KBM-7 (cell line): ENCODE data around the gene PRR5.

Source experiments
- DNase-seq: peaks from one replicate; pipeline ENCODE4 v3.0.0-alpha.2; 2015
- in situ Hi-C: fragments of 300-500 bp; cut with MboI; formaldehyde crosslinking; loops from 2 replicates; pipeline ENCODE4 v1.14.3; 2020; ENCODE audit warnings: low sequenced_read_pairs, low pct_unique_long_range_greater_than_20kb, mixed read lengths

Gene PRR5

GRCh38 chr22:44689173-44689572, 12.8 kb upstream of the PRR5 start:
- in situ Hi-C loops = no loop called here
- no peak for DNase-seq

- in situ Hi-C loops = no loop called here
- no peak for DNase-seq
Observed at GRCh38 chr22:44689915-44690524, 12.0 kb upstream of the PRR5 start.

- in situ Hi-C loops = no loop called here
Observed at GRCh38 chr22:44691796-44692661, 10.0 kb upstream of the PRR5 start.

GRCh38 chr22:44692662-44693007, 9.4 kb upstream of the PRR5 start:
- in situ Hi-C loops = no loop called here
- no peak for DNase-seq

More at GRCh38 chr22:44691796-44692661, 10.0 kb upstream of the PRR5 start:
- peak; percentile 50 for DNase-seq

GRCh38 chr22:44693145-44693544, 8.9 kb upstream of the PRR5 start:
- no peak for DNase-seq
- in situ Hi-C loops = no loop called here

- in situ Hi-C loops = no loop called here
- DNase-seq = no peak
Observed at GRCh38 chr22:44693756-44694155, 8.2 kb upstream of the PRR5 start.

- DNase-seq = peak; percentile 81
- in situ Hi-C loops = no loop called here
Observed at GRCh38 chr22:44697423-44698141, 4.4 kb upstream of the PRR5 start.

- no peak for DNase-seq
- in situ Hi-C loops = no loop called here
Observed at GRCh38 chr22:44698531-44699421, 3.2 kb upstream of the PRR5 start.

GRCh38 chr22:44700456-44700855, 1.5 kb upstream of the PRR5 start:
- in situ Hi-C loops = no loop called here
- no peak for DNase-seq

GRCh38 chr22:44701187-44701790, 715 bp upstream of the PRR5 start:
- DNase-seq = no peak
- in situ Hi-C loops = no loop called here

GRCh38 chr22:44702479-44703198, 635 bp downstream of the PRR5 start:
- DNase-seq = peak; percentile 57
- in situ Hi-C loops = no loop called here

- in situ Hi-C loops = no loop called here
- DNase-seq = no peak
Observed at GRCh38 chr22:44703255-44703870, 1.4 kb downstream of the PRR5 start.

- in situ Hi-C loops = no loop called here
- no peak for DNase-seq
Observed at GRCh38 chr22:44704159-44705021, 2.4 kb downstream of the PRR5 start.

- in situ Hi-C loops = no loop called here
- no peak for DNase-seq
Observed at GRCh38 chr22:44705022-44705297, 3.0 kb downstream of the PRR5 start.

GRCh38 chr22:44706488-44706887, 4.5 kb downstream of the PRR5 start:
- no peak for DNase-seq
- in situ Hi-C loops = no loop called here

- in situ Hi-C loops = no loop called here
- DNase-seq = no peak
Observed at GRCh38 chr22:44707178-44707577, 5.2 kb downstream of the PRR5 start.

GRCh38 chr22:44707752-44708151, 5.7 kb downstream of the PRR5 start:
- in situ Hi-C loops = no loop called here
- no peak for DNase-seq
